Psoas muscle (tissue), 8 donors: ENCODE measurements around the gene ZNF527. TPM values are rescaled to one million over a fixed set of nuclear protein-coding genes. Genes with fewer than 3 reads are reported as not detected.
"Not testable (repeated sequence)": the region's sequence is repeated elsewhere in the genome, so short reads cannot be mapped to it uniquely, and the experiment has no call there.

Experiments
- ATAC-seq, 4 donors: fragments of 200-7000 bp; cut with Tn5 transposase; one replicate each; pipeline ENCODE4 v1.9.1; 2020; ENCODE audit warnings: moderate library complexity in 3 of 4, mild to moderate bottlenecking in 2 of 4
- DNase-seq, 2 donors: peaks; one replicate each; pipeline ENCODE4 v3.0.0-alpha.2; 2020
- H3K27ac ChIP-seq: fragments of 200-600 bp; one replicate; pipeline ENCODE4 v1.8.0; 2022
- H3K27me3 ChIP-seq, 3 donors: fragments of 200-600 bp in 1 of 3; one replicate each; pipeline versions ENCODE4 v1.6.1 to v1.8.0; 2013 to 2022; ENCODE audit warnings: low read length in 2 of 3, mild to moderate bottlenecking in 2 of 3, moderate library complexity in 1 of 3; ENCODE audit not compliant: insufficient read depth in 3 of 3
- H3K36me3 ChIP-seq, 2 donors: fragments of 200-600 bp in 1 of 2; one replicate each; pipeline versions ENCODE4 v1.6.1 to v1.8.0; 2013 to 2022; ENCODE audit warnings: low read depth in 1 of 2, mild to moderate bottlenecking in 1 of 2, moderate library complexity in 1 of 2; ENCODE audit not compliant: insufficient read depth in 1 of 2
- H3K4me1 ChIP-seq: fragments of 200-600 bp; one replicate; pipeline ENCODE4 v1.8.0; 2022
- H3K4me3 ChIP-seq: fragments of 200-600 bp; one replicate; pipeline ENCODE4 v1.8.0; 2022; ENCODE audit warnings: mild to moderate bottlenecking
- H3K9me3 ChIP-seq: fragments of 200-600 bp; one replicate; pipeline ENCODE4 v1.8.0; 2022
- CTCF ChIP-seq: fragments of 200-600 bp; IDR thresholded peaks from one replicate; pipeline ENCODE4 v1.8.0; 2022; ENCODE audit warnings: antibody characterized with exemption
- WGBS, 3 donors: extraction: QIAGEN DNeasy Blood & Tissue Kit; methylation state at CpG; one replicate each; pipeline versions ENCODE4 v1.1.6 to v1.1.7; 2013; 5-methylcytosine and 5-hydroxymethylcytosine counted together
- intact Hi-C, 2 donors: fragments of 100-400 bp; cut with DNase I; formaldehyde crosslinking; loops; one replicate each; pipeline versions ENCODE4 v1.11.0 to v1.14.2; 2022
- polyA plus RNA-seq, 3 donors: library from polyadenylated mRNA; stranded (reverse); fragments of 200-250 nt; gene quantifications; one replicate each; pipeline ENCODE4 v1.2.3, GENCODE V29; 2013
- total RNA-seq, 4 donors: library from RNA; stranded (reverse); fragmentation: NEBNext Ultra II Directional in 2 of 4; extraction: Animal tissue kit (Norgen Biotek cat#: 25700) in 2 of 4; gene quantifications; one replicate each; pipeline versions ENCODE4 v1.2.1 to v1.2.4, GENCODE V29; 2021 to 2023
- donor health status: healthy with polysubstance abuse.
- donor health status: DM: no; HTN: no; CAD: no; lungs with moderate emphysema.
- donor health status: Bipolar disorder and iron deficiency.
- donor health status: healthy.
- donor health status: DM: yes; HTN: yes; CAD: no.
- donor health status: DM: no; HTN: no; CAD: no.
- donor health status: DM: no; HTN: no; CAD: no.
- donor health status: DM: yes; HTN: yes; CAD: no.

Gene ZNF527
- total and polyA plus RNA-seq, 7 donors: 1.8 to 5.7 (median 3.3) TPM

- intact Hi-C loops: no loop called here
- ATAC-seq: no peak
These were observed 18.3 kb downstream of the ZNF527 start for GRCh38 chr19:37389234-37389633.

GRCh38 chr19:37391399-37391798, 20.5 kb downstream of the ZNF527 start:
- ATAC-seq, H3K27me3 ChIP-seq, H3K27ac ChIP-seq, H3K4me1 ChIP-seq, DNase-seq, intact Hi-C loops, H3K4me3 ChIP-seq: not testable (repeated sequence)
- Histone ChIP-seq H3K36me3 (peaks cover 31 to 41% of the 10 kb centered on the region in 2 donors), H3K9me3 (peaks cover 100% of the 10 kb centered on the region)
- WGBS, 3 donors: 97 to 99% (median 98%) methylated on average over 6 of the region's 6 CpGs

More at GRCh38 chr19:37389234-37389633, 18.3 kb downstream of the ZNF527 start:
- H3K27ac ChIP-seq: no peak overlapping the region
- no peak for TF ChIP-seq CTCF
- DNase-seq: no peak
- WGBS, 3 donors: 97 to 99% (median 99%) methylated on average over 4 of the region's 4 CpGs
- peaks cover 46 to 63% of the 10 kb centered on the region in 2 donors for H3K36me3 ChIP-seq
- H3K27me3 ChIP-seq: peaks cover 0 to 3% (median 0%) of the 10 kb centered on the region in 3 donors
- no peak overlapping the region for H3K4me3 ChIP-seq
- H3K4me1 ChIP-seq: no peaks in the 10 kb centered on the region
- peaks cover 97% of the 10 kb centered on the region for H3K9me3 ChIP-seq

DNA sequence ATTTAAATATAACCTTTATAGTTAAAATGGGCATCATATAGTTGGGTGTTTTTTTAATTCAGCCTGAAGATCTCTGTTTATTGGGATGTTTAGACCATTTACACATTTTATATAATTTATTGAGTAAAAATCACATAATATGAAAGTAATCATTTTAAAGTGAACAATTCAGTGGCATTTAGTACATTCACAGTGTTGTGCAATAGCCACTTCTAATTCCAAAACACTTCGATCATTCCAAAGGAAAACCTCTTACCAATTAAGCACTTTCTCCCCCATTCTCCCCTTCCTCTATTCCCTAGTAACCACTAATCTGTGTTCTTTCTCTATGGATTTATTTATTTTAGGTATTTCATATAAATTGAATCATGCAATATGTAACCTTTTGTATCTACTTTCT, 30.2 kb downstream of the ZNF527 start:
- H3K4me1 ChIP-seq: no peaks in the 10 kb centered on the region
- DNase-seq (no peak), ATAC-seq (no peak)
- peaks cover 0 to 2% (median 0%) of the 10 kb centered on the region in 3 donors for H3K27me3 ChIP-seq
- H3K27ac ChIP-seq: no peak overlapping the region
- intact Hi-C loops: no loop called here
- H3K9me3 ChIP-seq: peaks cover 79% of the 10 kb centered on the region
- 93 to 94% (median 94%) methylated on average over 1 of the region's 1 CpG for WGBS, 3 donors
- H3K4me3 ChIP-seq: no peak overlapping the region
- TF ChIP-seq CTCF: no peak
- H3K36me3 ChIP-seq: no peaks in the 10 kb centered on the region

GRCh38 chr19:37403403-37403802, 32.5 kb downstream of the ZNF527 start:
- H3K27me3 ChIP-seq: peaks cover 0 to 2% (median 0%) of the 10 kb centered on the region in 3 donors
- intact Hi-C loops: no loop called here
- no peak overlapping the region for H3K27ac ChIP-seq
- TF ChIP-seq CTCF: no peak
- no peaks in the 10 kb centered on the region for H3K4me1 ChIP-seq
- H3K36me3 ChIP-seq: no peaks in the 10 kb centered on the region
- DNase-seq (no peak), ATAC-seq (no peak)
- H3K4me3 ChIP-seq: no peak overlapping the region
- H3K9me3 ChIP-seq: peaks cover 70% of the 10 kb centered on the region
- 43 to 55% (median 49%) methylated on average over 34 of the region's 34 CpGs for WGBS, 3 donors

DNA sequence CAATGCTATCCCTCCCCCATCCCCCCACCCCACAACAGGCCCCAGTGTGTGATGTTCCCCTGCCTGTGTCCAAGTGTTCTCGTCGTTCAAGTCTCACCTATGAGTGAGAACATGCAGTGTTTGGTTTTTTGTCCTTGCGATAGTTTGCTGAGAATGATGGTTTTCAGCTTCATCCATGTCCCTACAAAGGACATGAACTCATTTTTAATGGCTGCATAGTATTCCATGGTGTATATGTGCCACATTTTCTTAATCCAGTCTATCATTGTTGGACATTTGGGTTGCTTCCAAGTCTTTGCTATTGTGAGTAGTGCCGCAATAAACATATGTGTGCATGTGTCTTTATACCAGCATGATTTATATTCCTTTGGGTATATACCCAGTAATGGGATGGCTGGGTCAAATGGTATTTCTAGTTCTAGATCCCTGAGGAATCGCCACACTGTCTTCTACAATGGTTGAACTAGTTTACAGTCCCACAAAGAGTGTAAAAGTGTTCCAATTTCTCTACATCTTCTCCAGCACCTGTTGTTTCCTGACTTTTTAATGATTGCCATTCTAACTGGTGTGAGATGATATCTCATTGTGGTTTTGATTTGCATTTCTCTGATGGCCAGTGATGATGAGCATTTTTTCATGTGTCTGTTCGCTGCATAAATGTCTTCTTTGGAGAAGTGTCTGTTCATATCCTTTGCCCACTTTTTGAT, 35.4 kb downstream of the ZNF527 start:
- H3K36me3 ChIP-seq, ATAC-seq, H3K4me3 ChIP-seq, H3K4me1 ChIP-seq, H3K27me3 ChIP-seq, intact Hi-C loops, H3K27ac ChIP-seq, DNase-seq: not testable (repeated sequence)
- peaks cover 76% of the 10 kb centered on the region for H3K9me3 ChIP-seq
- WGBS, 3 donors: 84 to 87% (median 85%) methylated on average over 6 of the region's 6 CpGs
